H1 (cell line): Measurements from ENCODE around the gene DGKI. TPM values are rescaled to one million over a fixed set of nuclear protein-coding genes. Genes with fewer than 3 reads are reported as not detected.

ENCODE experiments used
- CHD7 ChIP-seq: fragments of 300-600 bp; sonication (generic); IDR thresholded peaks from 2 replicates; pipeline ENCODE4 v1.7.1; 2012; ENCODE audit warnings: low read length, moderate library complexity, mild to moderate bottlenecking, inconsistent platforms; ENCODE audit not compliant: insufficient replicate concordance
- FOSL1 ChIP-seq: IDR thresholded peaks from 2 replicates; pipeline ENCODE4 v1.6.1; 2011; ENCODE audit warnings: mild to moderate bottlenecking, low read depth, low read length, moderate library complexity; ENCODE audit not compliant: insufficient read depth
- PHF8 ChIP-seq: fragments of 200-600 bp; sonication (generic); conservative IDR thresholded peaks from 2 replicates; pipeline ENCODE4 v1.7.1; 2012; ENCODE audit warnings: low read depth, mild to moderate bottlenecking, inconsistent platforms, low read length, moderate library complexity
- RFX5 ChIP-seq: IDR thresholded peaks from 2 replicates; pipeline ENCODE4 v1.6.1; 2011; ENCODE audit warnings: low read depth, low read length, improper control_type of control experiment, borderline replicate concordance
- TBP ChIP-seq: IDR thresholded peaks from 2 replicates; pipeline ENCODE4 v1.6.1; 2011; ENCODE audit warnings: low read depth, low read length, improper control_type of control experiment
- polyA plus RNA-seq, 7 experiments: library from polyadenylated mRNA; depleted of rRNA in 3 of 7; stranded (reverse) in 5 of 7; unstranded in 2 of 7; fragments of >200 nt in 5 of 7; fragments of 200-250 nt in 2 of 7; gene quantifications; 1 replicate in 5 of 7; 2 replicates in 1 of 7; 4 replicates in 1 of 7; pipeline versions ENCODE4 v1.2.1 to v1.2.3, GENCODE V29; 2011 to 2013; ENCODE audit warnings: missing spikeins in 2 of 7, mixed read lengths in 2 of 7
- total RNA-seq: library from RNA; stranded (reverse); fragmentation: NEBNext Ultra II Directional; extraction: Animal tissue kit (Norgen Biotek cat#: 25700); gene quantifications from 2 replicates; pipeline ENCODE4 v1.2.1, GENCODE V29; 2021

The DGKI gene
- total and polyA plus RNA-seq, 2 of the 8 experiments (the other 6 are each of a cell fraction or from before 2014, with no cell fraction given) = 0.20 to 0.71 TPM

DNA sequence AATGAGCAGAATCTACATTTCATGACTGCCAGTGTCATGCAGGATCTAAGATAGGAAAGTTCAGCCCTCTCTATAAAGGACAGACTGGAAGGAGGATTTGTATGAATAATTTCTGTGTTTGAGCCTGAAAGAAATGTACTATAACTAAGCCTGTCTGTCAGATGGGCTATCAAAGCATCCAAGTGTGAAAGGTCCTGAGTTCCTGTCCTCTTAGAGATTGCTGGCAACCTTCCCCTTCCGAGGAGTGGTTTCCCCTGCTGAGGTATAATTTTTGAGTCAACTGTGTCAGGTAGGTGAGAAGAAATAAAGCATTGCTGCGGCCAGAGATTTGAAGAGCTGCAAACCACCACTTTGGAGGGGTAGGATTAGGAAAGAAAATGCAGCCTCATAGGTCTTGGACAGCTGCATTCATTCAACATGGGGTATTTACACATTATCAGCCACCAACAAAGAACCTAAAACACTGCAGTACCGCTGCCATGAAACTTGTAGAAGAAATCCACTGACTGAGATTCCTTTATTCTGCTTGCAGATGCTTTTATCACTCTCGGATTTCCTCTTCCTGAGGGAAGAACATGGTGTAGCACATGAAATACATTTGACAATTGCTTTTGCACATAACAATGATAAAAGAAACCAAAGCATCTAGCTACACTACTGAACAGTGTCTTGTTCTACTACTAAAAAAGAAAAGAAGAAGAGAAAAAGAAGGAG is 189.1 kb downstream of the DGKI start (continued):
- TF ChIP-seq CHD7 (no peak), FOSL1 (no peak), PHF8 (no peak), RFX5 (no peak), TBP (no peak)
